Testis (tissue), 2 donors: ENCODE measurements around the gene RYR3.

Source experiments
- POLR2A ChIP-seq: fragments of 450-650 bp; IDR thresholded peaks from one replicate; pipeline ENCODE4 v1.6.1; 2017; ENCODE audit warnings: antibody characterized with exemption, mild to moderate bottlenecking, moderate library complexity
- TF ChIP-seq, protein P1 (sequence below), 3 experiments: fragments of 450-650 bp in 2 of 3; fragments of 200-600 bp in 1 of 3; sonication (generic) in 1 of 3; IDR thresholded peaks; one replicate each; pipeline ENCODE4 v1.5.1; 2016 to 2019; ENCODE audit warnings: antibody characterized with exemption in 3 of 3, mild to moderate bottlenecking in 2 of 3, moderate library complexity in 1 of 3

DNA sequence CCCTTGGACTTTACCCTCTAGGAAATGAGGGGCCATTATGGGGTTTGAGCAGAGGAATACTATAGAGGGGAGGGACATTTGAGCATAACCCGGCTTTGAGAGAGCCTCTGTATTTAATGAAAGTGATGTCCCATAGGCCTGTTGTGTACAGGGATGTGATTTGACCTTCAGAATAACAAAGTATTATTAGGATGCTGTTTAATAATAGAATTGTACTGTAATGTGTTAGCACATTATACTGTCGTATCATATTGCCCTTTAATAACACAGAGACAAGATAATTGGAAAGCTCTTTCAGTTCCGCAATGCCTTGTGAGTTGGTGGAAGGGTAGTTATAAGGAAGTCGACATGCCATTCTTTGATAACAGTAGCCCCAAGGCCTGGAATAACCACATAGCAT is 328.3 kb downstream of the RYR3 start:
- TF ChIP-seq, protein P1, sequence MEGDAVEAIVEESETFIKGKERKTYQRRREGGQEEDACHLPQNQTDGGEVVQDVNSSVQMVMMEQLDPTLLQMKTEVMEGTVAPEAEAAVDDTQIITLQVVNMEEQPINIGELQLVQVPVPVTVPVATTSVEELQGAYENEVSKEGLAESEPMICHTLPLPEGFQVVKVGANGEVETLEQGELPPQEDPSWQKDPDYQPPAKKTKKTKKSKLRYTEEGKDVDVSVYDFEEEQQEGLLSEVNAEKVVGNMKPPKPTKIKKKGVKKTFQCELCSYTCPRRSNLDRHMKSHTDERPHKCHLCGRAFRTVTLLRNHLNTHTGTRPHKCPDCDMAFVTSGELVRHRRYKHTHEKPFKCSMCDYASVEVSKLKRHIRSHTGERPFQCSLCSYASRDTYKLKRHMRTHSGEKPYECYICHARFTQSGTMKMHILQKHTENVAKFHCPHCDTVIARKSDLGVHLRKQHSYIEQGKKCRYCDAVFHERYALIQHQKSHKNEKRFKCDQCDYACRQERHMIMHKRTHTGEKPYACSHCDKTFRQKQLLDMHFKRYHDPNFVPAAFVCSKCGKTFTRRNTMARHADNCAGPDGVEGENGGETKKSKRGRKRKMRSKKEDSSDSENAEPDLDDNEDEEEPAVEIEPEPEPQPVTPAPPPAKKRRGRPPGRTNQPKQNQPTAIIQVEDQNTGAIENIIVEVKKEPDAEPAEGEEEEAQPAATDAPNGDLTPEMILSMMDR (IDR thresholded peaks at IDR 0.05) = no peak
- TF ChIP-seq POLR2A = no peak
